HG03460 (cell line): ENCODE measurements around the gene CEACAM8.
"Not testable (repeated sequence)": the region's sequence is repeated elsewhere in the genome, so short reads cannot be mapped to it uniquely, and the experiment has no call there.

Source experiments
- ATAC-seq: cut with Tn5 transposase; IDR thresholded peaks from one replicate; pipeline ENCODE4 v1.9.1; 2021; ENCODE audit not compliant: unreplicated experiment

The CEACAM8 gene

GRCh38 chr19:42546831-42547500, 47.8 kb downstream of the CEACAM8 start:
- no peak for ATAC-seq

- no peak for ATAC-seq
Observed at GRCh38 chr19:42544146-42544545, 50.6 kb downstream of the CEACAM8 start.

- no peak for ATAC-seq
Observed at GRCh38 chr19:42542791-42543190, 51.9 kb downstream of the CEACAM8 start.

GRCh38 chr19:42540071-42540553, 54.6 kb downstream of the CEACAM8 start:
- ATAC-seq, result no peak

- no peak for ATAC-seq
Observed at GRCh38 chr19:42538841-42539709, 55.6 kb downstream of the CEACAM8 start.

- ATAC-seq, result not testable (repeated sequence)
Observed at GRCh38 chr19:42535276-42535675, 59.4 kb downstream of the CEACAM8 start.

GRCh38 chr19:42534391-42534790, 60.3 kb downstream of the CEACAM8 start:
- no peak for ATAC-seq

- ATAC-seq, result no peak
Observed at GRCh38 chr19:42532891-42533290, 61.8 kb downstream of the CEACAM8 start.

GRCh38 chr19:42531313-42531712, 63.4 kb downstream of the CEACAM8 start:
- no peak for ATAC-seq
